ENCODE data around the gene CHIC2.

The CHIC2 gene

DNA sequence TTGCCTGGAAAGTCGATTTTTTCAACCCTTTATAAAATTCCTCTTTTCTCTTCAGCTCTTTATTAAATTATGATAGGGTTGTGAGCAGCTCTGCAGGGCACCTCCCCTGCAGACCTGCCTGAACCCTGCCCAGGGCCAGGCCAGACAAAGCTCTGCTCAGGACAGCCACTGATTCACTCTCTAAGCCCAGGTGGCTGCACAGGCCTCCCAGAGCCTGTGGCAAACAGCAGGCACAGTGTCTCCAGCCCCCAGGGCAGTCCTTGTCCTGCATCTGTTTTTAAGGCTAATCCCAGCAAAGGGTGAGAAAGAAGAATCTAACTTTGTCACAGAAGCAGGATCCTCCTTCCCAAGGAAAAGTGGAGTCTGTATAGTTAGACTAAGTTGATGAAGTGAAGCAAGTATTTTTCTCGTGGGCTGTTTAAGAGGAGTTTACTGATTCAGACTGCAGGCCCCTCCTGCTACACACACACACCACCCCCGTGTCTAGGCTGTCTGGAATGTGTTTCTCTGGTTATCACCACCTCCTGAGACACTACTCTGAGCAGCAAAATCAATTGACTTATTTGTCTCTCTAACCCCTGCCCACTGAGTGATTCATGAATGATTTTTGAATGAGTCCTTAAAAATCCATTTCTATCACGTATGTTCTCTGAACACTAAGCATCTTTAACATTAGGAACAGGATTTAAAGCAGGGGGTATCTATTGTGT is 101.7 kb downstream of the CHIC2 start:
- TF ChIP-seq, protein P1, sequence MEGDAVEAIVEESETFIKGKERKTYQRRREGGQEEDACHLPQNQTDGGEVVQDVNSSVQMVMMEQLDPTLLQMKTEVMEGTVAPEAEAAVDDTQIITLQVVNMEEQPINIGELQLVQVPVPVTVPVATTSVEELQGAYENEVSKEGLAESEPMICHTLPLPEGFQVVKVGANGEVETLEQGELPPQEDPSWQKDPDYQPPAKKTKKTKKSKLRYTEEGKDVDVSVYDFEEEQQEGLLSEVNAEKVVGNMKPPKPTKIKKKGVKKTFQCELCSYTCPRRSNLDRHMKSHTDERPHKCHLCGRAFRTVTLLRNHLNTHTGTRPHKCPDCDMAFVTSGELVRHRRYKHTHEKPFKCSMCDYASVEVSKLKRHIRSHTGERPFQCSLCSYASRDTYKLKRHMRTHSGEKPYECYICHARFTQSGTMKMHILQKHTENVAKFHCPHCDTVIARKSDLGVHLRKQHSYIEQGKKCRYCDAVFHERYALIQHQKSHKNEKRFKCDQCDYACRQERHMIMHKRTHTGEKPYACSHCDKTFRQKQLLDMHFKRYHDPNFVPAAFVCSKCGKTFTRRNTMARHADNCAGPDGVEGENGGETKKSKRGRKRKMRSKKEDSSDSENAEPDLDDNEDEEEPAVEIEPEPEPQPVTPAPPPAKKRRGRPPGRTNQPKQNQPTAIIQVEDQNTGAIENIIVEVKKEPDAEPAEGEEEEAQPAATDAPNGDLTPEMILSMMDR (IDR thresholded peaks at IDR 0.05): no peak
- TF ChIP-seq ZFX (IDR thresholded peaks at IDR 0.05; ENCODE audit: borderline replicate concordance): no peak
- H3K27ac ChIP-seq: no peak overlapping the region

- no peak for TF ChIP-seq ZFX (IDR thresholded peaks at IDR 0.05; ENCODE audit: borderline replicate concordance)
- TF ChIP-seq, protein P1 (IDR thresholded peaks at IDR 0.05): no peak
- H3K27ac ChIP-seq: no peak overlapping the region
These were observed 103.1 kb downstream of the CHIC2 start for GRCh38 chr4:53961351-53961750.

GRCh38 chr4:53960843-53961242 is 103.6 kb downstream of the CHIC2 start:
- no peak overlapping the region for H3K27ac ChIP-seq
- TF ChIP-seq, protein P1 (IDR thresholded peaks at IDR 0.05): no peak
- TF ChIP-seq ZFX (IDR thresholded peaks at IDR 0.05; ENCODE audit: borderline replicate concordance): no peak

All from 22Rv1 (cell line).